Measurements from ENCODE around the gene TMPRSS11A.

Gene TMPRSS11A

DNA sequence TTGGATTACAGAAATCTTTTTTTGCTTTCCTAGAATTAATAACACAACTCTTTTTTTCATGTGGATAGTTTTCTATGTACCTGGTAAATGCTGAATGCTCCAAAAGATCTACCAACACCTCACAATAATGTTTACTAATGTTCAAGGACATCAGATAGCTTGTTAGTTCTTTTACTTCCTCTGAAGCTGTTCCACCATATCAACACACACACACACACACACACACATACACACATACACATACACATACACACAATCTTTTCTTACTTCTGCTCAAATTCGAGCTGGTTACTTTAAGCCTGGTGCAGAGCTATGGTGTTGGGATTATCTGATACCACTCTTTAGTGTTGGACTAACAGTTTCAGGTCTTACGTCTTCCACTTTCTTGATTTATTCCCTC, 51.2 kb downstream of the TMPRSS11A start:
- DNase-seq (ENCODE audit: low spot score), result no peak

GRCh38 chr4:67911638-67912037, 51.7 kb downstream of the TMPRSS11A start:
- no peak for DNase-seq (ENCODE audit: low spot score)

DNA sequence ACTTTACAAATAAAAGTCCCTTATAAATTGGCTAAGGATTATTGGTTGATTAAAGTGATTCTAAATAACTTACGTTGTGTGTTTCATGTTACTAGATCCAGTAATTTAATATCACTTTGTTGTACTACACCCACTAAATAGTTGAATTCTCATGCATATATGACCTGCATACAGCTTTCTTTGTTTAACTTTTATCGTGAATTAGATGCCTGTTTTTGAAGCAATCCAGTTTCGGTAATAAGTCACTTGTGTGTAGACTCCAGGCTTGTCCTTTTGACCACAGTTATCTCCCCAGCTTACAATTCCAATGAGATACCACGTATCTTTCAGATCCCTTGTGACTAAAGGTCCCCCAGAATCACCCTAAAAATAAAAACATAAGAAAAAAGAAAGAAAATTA, 52.2 kb downstream of the TMPRSS11A start:
- DNase-seq (ENCODE audit: low spot score), result no peak

GRCh38 chr4:67910585-67910905, 52.7 kb downstream of the TMPRSS11A start:
- DNase-seq (ENCODE audit: low spot score), result no peak

DNA sequence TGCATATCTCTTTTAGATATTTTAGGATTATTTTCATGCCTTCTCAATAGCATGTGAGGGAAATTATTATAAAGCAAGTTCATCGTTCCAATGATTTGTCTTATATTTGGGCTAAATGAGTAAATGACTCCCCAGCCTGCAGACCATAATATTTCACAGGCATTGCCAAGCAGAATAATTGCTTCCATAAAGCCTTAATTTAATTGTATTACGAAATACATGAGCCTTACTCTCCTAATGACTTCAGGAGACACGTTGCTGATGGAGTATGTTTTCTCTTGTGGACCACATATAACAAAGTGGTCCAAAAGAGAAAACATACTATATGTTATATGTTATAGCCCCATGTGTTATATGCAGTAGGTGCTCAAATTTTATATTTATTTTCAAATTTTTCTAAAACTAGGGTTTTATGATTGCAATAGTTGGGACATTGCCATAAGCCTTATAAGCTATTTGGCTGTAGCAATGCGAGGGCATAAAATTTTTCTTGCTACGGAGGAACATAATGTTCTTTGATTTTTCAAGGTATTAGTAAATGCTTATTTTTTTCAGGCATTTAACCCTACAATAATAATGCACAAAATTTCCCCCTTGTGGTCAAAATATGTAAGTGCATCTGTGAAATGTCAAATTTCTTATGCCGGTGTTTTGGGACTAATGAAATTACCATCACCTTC, 53.2 kb downstream of the TMPRSS11A start:
- peak; percentile 60 for DNase-seq (ENCODE audit: low spot score)

DNA sequence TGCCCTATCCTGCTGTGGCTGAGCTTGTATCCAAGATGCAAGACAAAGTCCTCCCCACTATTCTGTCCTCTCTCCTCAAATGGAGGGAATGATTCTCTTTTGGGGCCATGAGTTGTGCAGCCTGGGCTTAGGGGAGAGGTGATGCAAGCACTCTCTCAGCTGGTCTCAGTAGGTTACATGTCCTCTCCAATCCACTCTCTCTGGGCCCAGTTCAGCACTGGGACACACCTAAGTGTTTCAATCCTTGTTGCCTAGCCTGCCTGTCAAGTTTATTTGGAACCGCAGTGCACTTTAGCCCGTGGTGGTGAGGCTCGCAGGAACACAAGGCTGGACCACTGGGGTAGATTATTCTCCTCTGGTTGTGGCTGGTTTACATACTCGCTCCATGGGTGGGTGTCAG, 55.6 kb downstream of the TMPRSS11A start:
- DNase-seq (ENCODE audit: low spot score), result no peak

DNA sequence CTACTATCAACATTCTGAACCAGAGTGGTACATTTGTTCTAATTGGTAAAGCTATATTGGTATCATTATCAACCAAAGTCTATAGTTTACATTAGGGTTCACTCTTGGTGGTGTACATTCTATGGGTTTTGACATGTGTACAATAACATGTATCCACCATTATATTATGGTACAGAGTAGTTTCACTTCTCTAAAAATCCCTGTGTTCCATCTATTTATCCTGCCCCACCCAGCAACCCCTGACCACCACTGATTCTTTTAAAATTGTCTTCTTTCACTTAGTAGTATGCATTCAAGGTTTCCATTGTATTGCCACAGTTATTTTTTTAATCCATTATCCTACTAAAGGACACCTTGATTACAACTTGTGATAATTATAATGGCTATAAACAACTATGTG, 64.2 kb downstream of the TMPRSS11A start:
- no peak for DNase-seq (ENCODE audit: low spot score)

DNA sequence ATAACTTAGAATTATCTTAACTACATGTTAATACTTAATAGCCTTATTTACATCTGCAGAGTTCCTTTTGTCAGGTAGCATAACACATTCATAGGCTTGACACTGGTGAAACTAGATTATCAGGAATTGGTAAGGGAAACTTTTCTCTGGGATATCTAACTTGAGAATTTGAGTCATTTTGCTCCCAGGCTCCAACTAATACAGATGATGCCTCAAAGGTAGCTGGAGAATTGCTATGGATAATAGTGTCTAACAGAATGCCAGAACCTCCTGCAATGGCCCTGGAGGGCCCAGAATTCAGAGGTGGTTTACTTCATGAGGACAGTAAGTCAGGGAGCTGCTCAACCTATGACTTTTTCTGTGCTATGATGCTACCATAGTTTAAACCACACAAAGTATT, 65.6 kb downstream of the TMPRSS11A start:
- DNase-seq (ENCODE audit: low spot score), result no peak

DNA sequence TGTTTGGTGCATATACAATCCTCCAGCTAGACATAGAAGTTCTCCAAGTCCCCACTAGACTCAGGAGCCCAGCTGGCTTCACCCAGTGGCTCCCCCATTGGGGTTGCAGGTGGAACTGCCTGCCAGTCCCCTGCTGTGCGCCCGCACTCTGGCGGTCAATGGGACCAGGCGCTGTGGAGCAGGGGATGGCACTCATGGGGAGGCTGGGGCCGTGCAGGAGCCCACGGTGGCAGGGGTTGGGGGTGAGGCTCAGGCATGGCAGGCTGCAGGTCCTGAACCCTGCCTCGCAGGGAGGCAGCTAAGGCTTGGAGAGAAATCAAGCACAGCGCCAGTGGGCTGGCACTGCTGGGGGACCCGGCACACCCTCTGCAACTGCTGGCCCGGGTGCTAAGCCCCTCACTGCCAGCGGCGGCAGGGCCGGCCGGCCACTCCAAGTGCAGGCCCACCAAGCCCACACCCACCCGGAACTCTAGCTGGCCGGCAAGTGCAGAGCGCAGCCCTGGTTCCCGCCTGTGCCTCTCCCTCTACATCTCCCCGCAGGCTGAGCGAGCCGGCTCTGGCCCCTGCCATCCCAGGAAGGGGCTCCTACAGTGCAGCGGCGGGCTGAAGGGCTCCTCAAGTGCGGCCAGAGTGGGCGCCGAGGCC, 66.8 kb downstream of the TMPRSS11A start:
- no peak for DNase-seq (ENCODE audit: low spot score)

GRCh38 chr4:67894659-67895058, 68.6 kb downstream of the TMPRSS11A start:
- DNase-seq (ENCODE audit: low spot score), result no peak

- DNase-seq (ENCODE audit: low spot score), result no peak
Measured at GRCh38 chr4:67892905-67893304, 70.4 kb downstream of the TMPRSS11A start.

- DNase-seq (ENCODE audit: low spot score), result no peak
Measured at GRCh38 chr4:67892253-67892652, 71.0 kb downstream of the TMPRSS11A start.

- no peak for DNase-seq (ENCODE audit: low spot score)
Measured at GRCh38 chr4:67891645-67892044, 71.6 kb downstream of the TMPRSS11A start.

GRCh38 chr4:67886281-67886680, 77.0 kb downstream of the TMPRSS11A start:
- DNase-seq (ENCODE audit: low spot score), result no peak

DNA sequence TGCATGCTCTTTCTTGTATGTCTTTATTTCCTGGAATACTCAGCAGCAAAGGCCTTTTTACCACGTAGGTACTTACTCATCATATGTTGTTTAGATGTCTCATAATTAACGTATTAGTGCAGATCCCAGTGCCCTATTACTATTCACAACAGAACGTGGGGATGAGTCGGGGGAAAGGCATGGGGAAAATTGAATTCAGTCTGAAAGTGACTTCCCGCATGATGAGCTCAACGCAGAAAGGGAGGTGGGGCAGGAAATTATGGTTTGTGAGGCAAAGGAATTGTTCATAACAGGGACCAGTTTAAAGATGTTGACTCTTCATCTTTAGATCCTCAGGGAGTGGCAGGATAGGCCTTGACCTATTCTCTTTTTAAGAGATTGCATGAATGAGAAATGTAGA, 77.5 kb downstream of the TMPRSS11A start:
- no peak for DNase-seq (ENCODE audit: low spot score)

- DNase-seq (ENCODE audit: low spot score), result no peak
Measured at GRCh38 chr4:67884701-67885100, 78.6 kb downstream of the TMPRSS11A start.

GRCh38 chr4:67883902-67884301, 79.4 kb downstream of the TMPRSS11A start, which contains the start of gene TMPRSS11D:
Gene TMPRSS11D (minus strand): TSS chr4:67884002. CDS start chr4:67883933, 69 bp downstream.
- DNase-seq (ENCODE audit: low spot score), result no peak

GRCh38 chr4:67883458-67883857, 79.8 kb downstream of the TMPRSS11A start:
- no peak for DNase-seq (ENCODE audit: low spot score)

DNA sequence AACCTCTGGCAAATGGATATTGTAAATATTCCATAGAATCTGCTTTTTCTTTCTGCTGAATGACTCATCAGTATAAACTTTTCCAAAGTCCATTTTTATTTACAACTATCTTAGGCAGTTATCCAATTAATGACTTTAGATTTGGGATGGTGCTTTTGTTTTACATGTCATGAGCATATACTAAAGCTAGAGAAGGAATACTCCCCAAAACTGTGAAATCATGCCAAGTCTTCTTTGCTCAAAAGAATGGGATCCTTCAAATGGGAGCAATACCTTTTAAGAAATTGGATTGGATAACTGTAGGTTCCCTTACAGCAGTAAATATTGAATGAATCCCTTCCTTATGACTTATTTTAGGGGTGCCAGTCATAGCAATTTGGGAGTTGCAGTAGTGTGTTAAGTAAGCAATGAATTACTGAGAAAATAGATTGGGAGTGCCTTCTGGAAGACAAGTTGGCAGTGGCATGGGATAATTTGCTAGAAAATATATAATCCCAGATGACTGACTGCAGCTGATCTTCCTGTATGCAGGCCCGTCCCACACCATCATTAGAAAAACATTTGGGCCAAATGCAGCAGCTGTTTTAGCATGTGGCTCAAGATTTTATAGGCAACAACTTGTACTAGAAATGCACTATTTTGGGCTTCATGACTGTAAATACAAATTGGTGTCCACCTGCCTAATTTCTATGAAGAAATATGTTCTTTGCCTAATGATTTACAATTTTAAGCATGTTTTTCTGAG, 82.3 kb downstream of the TMPRSS11A start:
- DNase-seq (ENCODE audit: low spot score), result no peak

- DNase-seq (ENCODE audit: low spot score), result no peak
Measured at GRCh38 chr4:67879486-67879885, 83.8 kb downstream of the TMPRSS11A start.

GRCh38 chr4:67877086-67877485, 86.2 kb downstream of the TMPRSS11A start:
- no peak for DNase-seq (ENCODE audit: low spot score)

DNA sequence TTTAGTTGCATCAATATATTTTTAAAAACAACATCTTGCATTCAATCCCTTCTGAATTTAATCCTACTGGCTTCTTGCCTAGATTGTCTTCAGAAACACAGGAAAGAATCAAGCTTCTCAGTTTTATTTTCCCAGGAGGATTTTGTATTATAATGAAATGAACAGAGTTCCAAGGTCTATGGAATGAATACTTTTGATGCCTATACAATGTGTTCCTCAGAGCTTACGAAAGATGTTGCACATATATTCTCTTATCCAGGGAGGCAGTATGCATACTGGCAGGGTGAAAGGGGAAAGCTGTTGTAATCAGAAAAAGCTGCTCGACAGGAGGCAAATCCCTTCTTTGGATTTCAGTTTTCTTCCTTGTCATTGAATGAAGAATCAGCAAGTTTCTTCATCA, 88.3 kb downstream of the TMPRSS11A start:
- DNase-seq (ENCODE audit: low spot score), result no peak

DNA sequence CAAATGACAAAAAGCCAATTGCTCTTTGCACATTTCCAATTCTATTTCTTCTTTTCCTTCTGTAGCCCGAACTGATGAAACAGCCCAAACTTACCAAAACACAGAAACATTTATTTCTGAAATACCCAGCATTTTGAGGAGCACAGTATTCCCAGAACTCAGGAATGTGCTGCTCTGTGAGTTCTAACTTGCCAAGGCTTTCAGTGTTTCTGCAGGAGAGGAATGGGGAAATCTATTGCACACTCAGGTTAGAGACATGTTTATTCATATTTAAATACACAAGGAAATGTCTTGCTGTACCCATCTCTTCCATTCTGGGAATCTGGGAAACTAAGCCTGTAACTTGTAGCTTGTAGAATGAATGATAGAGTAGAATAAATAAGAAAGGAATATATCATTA, 90.2 kb downstream of the TMPRSS11A start:
- no peak for DNase-seq (ENCODE audit: low spot score)
